LNCAP (cell line): ENCODE measurements around the gene RPS15.

Source experiments
- TF ChIP-seq, protein P1 (sequence below): fragments of 450-650 bp; IDR thresholded peaks from 2 replicates; pipeline ENCODE4 v1.5.1; 2017; ENCODE audit warnings: mild to moderate bottlenecking

RPS15 gene

DNA sequence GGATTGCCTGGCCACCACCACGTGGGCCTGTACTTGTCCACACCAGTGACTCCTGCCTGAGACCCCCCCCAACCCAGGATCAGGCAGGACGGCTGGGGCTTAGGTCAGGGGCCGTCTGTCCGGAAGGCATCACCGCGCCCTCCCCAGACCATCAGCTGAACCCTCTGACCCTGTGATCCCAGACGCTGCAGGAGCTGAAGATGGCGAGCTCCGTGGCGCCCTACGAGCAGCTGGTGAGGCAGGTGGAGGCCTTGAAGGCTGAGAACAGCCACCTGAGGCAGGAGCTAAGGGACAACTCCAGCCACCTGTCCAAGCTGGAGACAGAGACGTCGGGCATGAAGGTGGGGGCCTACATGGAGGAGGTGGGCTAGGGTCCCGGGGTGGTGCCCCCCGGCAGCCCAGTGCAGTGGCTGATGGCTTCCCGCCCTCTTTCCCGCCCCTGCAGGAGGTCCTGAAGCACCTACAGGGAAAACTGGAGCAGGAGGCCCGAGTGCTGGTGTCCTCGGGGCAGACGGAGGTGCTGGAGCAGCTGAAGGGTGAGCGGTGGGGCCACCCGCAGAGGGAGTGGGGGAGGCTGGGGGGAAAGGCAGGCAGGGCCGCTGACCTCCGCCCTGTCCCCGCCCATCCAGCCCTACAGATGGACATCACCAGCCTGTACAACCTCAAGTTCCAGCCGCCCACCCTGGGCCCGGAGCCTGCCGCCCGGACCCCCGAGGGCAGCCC, 14.8 kb downstream of the RPS15 start:
- TF ChIP-seq, protein P1, sequence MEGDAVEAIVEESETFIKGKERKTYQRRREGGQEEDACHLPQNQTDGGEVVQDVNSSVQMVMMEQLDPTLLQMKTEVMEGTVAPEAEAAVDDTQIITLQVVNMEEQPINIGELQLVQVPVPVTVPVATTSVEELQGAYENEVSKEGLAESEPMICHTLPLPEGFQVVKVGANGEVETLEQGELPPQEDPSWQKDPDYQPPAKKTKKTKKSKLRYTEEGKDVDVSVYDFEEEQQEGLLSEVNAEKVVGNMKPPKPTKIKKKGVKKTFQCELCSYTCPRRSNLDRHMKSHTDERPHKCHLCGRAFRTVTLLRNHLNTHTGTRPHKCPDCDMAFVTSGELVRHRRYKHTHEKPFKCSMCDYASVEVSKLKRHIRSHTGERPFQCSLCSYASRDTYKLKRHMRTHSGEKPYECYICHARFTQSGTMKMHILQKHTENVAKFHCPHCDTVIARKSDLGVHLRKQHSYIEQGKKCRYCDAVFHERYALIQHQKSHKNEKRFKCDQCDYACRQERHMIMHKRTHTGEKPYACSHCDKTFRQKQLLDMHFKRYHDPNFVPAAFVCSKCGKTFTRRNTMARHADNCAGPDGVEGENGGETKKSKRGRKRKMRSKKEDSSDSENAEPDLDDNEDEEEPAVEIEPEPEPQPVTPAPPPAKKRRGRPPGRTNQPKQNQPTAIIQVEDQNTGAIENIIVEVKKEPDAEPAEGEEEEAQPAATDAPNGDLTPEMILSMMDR: no peak

DNA sequence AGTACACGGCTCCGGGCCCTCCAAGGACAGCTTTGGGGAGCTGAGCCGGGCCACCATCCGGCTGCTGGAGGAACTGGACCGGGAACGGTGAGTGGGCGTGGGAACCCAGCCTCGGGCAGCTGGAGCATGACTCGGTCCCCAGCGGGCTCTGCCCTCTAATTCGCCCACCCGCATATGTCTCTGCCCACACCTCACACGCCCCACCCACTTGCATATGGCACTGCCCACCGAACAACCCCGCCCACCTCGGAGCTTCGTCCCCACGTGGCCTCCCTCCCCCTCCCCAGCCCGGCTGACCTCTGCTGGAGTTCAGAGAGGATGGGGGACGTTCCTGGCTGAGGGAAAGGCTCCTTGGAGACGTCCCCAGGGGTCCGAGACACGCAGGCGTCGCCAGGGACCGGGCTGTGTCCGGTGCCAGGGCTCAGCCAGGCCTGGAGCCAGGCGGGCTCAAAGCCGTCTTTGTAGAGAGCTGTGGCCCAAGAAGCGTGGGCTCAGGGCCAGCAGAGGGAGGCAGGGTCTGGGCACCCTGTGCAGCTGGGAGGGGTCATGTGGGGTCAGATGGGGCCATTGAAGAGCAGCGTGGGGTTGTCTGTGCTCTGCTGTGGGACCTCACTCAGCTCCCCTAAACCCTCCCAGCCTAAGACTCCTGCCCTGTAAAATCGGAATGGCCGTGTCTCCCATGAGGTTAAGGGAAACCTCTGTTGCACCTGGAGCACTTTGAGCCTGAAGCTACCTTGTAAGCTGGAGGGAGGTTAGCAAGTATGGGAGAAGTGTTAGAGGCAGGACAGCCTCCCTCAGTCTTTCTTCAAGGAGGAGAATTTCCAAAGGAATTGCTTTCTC, 15.5 kb downstream of the RPS15 start:
- TF ChIP-seq, protein P1: no peak

- TF ChIP-seq, protein P1: no peak
Measured at GRCh38 chr19:1455002-1455335, 16.8 kb downstream of the RPS15 start.

- TF ChIP-seq, protein P1: no peak
Measured at GRCh38 chr19:1455336-1456120, 17.3 kb downstream of the RPS15 start.

DNA sequence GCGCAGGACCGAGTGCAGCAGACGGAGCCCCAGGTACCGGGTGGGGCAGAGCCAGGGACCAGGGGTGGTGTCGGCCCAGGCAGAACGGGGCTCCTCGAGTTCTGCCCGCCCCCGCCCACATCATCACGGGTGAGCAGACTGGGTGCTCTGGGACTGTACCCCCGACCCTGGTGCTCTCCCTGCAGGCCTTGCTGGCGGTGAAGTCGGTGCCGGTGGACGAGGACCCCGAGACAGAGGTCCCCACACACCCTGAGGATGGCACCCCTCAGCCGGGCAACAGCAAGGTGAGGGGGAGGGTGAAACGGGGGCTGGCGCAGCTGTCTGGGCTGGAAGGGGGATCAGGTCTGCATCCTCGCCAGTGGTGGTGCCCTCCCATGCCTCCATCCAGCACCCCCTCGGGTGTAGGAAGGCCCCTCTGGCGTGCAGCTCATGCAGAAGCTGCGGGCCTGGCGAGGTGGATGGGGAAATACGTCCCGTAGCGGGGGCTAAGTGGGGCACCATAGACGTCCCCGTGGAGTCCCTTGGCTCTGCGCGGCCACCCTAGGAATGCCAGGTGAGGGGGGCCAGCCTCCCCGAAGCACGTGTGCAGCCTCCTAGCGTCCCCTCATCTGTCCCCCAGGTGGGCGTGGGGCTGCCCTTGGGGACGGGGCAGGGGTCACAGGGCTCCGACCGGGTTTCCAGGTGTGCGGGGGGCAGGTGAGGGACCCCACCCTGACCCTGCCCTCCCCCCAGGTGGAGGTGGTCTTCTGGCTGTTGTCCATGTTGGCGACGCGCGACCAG, 18.1 kb downstream of the RPS15 start:
- TF ChIP-seq, protein P1: no peak

DNA sequence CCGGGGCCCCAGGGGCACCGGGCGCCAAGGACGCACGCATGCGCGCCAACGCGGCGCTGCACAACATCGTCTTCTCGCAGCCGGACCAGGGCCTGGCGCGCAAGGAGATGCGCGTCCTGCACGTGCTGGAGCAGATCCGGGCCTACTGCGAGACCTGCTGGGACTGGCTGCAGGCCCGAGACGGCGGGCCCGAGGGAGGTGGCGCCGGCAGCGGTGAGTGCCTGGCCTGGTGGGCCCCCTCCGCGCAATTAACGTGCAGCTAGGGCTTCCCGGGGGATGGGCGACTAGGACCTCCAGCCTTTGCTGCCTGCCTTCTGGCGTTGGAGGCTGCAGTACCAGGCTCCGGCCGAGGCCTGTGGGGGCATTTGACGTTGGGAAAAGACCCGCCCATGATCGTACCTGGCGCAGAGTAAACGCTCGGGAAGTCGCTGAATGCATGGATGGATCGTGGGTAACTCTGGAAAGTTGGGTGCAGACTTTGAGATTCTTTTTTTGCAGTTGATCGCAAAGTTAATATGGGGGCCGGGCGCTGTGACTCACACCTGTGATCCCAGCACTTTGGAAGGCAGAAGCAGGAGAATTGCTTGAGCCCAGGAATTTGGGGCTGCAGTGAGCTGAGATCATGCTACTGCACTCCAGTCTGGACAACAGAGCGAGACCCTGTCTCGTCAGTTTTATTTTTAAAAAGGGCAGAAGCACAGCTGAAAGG, 19.0 kb downstream of the RPS15 start:
- TF ChIP-seq, protein P1: no peak
